Activated effector memory CD4-positive, alpha-beta T cell treated with anti-CD3 and anti-CD28 coated beads, Interleukin-2, amount 50 U/mL, for 16 hours (primary cell): ENCODE results near the gene LARP4B.

ENCODE experiments used
- DNase-seq: peaks from one replicate; pipeline ENCODE4 v3.0.0-alpha.2; 2020

LARP4B gene

GRCh38 chr10:865924-866576 is 65.5 kb downstream of the LARP4B start:
- no peak for DNase-seq

- no peak for DNase-seq
These were observed 66.2 kb downstream of the LARP4B start for GRCh38 chr10:865257-865656.

GRCh38 chr10:860519-860918 is 71.0 kb downstream of the LARP4B start:
- no peak for DNase-seq

- DNase-seq, result no peak
These were observed 74.9 kb downstream of the LARP4B start for GRCh38 chr10:856416-857157.

GRCh38 chr10:855671-856070 is 75.8 kb downstream of the LARP4B start:
- no peak for DNase-seq

- no peak for DNase-seq
These were observed 76.4 kb downstream of the LARP4B start for GRCh38 chr10:855079-855478.

GRCh38 chr10:853017-853416 is 78.5 kb downstream of the LARP4B start:
- no peak for DNase-seq

GRCh38 chr10:852386-852785 is 79.1 kb downstream of the LARP4B start:
- DNase-seq, result no peak

GRCh38 chr10:851901-852300 is 79.6 kb downstream of the LARP4B start:
- DNase-seq, result no peak

- no peak for DNase-seq
These were observed 81.4 kb downstream of the LARP4B start for GRCh38 chr10:850093-850492.

- DNase-seq, result no peak
These were observed 83.6 kb downstream of the LARP4B start for GRCh38 chr10:847868-848267.

GRCh38 chr10:846126-846685 is 85.3 kb downstream of the LARP4B start:
- no peak for DNase-seq

GRCh38 chr10:845526-845925 is 86.0 kb downstream of the LARP4B start:
- no peak for DNase-seq

- no peak for DNase-seq
These were observed 87.0 kb downstream of the LARP4B start for GRCh38 chr10:844552-844951.

- DNase-seq, result no peak
These were observed 87.8 kb downstream of the LARP4B start for GRCh38 chr10:843703-844102.

GRCh38 chr10:842795-843194 is 88.7 kb downstream of the LARP4B start:
- DNase-seq, result no peak

GRCh38 chr10:841535-841934 is 90.0 kb downstream of the LARP4B start:
- DNase-seq, result no peak

- DNase-seq, result no peak
These were observed 91.8 kb downstream of the LARP4B start for GRCh38 chr10:839550-840205.

- no peak for DNase-seq
These were observed 94.7 kb downstream of the LARP4B start for GRCh38 chr10:836782-837181.

- DNase-seq, result no peak
These were observed 97.0 kb downstream of the LARP4B start for GRCh38 chr10:834493-834892.

- no peak for DNase-seq
These were observed 102.3 kb downstream of the LARP4B start for GRCh38 chr10:829241-829640.

GRCh38 chr10:828191-828590 is 103.3 kb downstream of the LARP4B start:
- DNase-seq, result no peak

- DNase-seq, result no peak
These were observed 106.6 kb downstream of the LARP4B start for GRCh38 chr10:824946-825345.

GRCh38 chr10:824497-824896 is 107.0 kb downstream of the LARP4B start:
- no peak for DNase-seq
